ENCODE measurements around the gene MYH7B. TPM values are rescaled to one million over a fixed set of nuclear protein-coding genes. Genes with fewer than 3 reads are reported as not detected.

Gene MYH7B
- total RNA-seq, 2 experiments from 2014 or later = 0.70 to 0.79 TPM

- DNase-seq (ENCODE audit: low spot score) = no peak
- Histone ChIP-seq H3K27ac (ENCODE audit: low read depth, low read length, poor library complexity, severe bottlenecking) (no peak overlapping the region), H3K4me2 (ENCODE audit: low read length) (no peak overlapping the region), H3K4me3 (ENCODE audit: low read depth, low read length, poor library complexity, severe bottlenecking) (no peak overlapping the region), H3K4me1 (ENCODE audit: insufficient read depth, low read length, poor library complexity, severe bottlenecking) (peaks cover 15% of the 10 kb centered on the region), H4K20me1 (ENCODE audit: insufficient read depth, low read length) (no peaks in the 10 kb centered on the region), H3K9me3 (ENCODE audit: low read length) (no peaks in the 10 kb centered on the region), H3K36me3 (ENCODE audit: insufficient read depth, low read length) (peaks cover 46% of the 10 kb centered on the region), H2AFZ (ENCODE audit: low read length) (no peak overlapping the region), H3K79me2 (ENCODE audit: insufficient read depth, low read depth, low read length) (no peaks in the 10 kb centered on the region), H3K9me2 (ENCODE audit: insufficient read depth, low read length) (no peaks in the 10 kb centered on the region)
- intact Hi-C loops (cut with micrococcal nuclease; ENCODE audit: unreplicated experiment) = no loop called here
- CTCF ChIA-PET (ENCODE audit: unreplicated experiment) = no interaction called here
- POLR2A ChIA-PET = no interaction called here
- no peak for TF ChIP-seq EZH2phosphoT487 (IDR thresholded peaks at IDR 0.05; ENCODE audit: borderline replicate concordance, low read depth, low read length)
- TF ChIP-seq CTCF (conservative IDR thresholded peaks at IDR 0.05; ENCODE audit: low read length) = no peak
- BruUV-seq (replicated peaks) = no TSS peak
Observed at GRCh38 chr20:34925981-34926380, 29.7 kb upstream of the MYH7B start.

GRCh38 chr20:34926581-34926980 is 29.1 kb upstream of the MYH7B start:
- CTCF ChIA-PET (ENCODE audit: unreplicated experiment) = interaction anchor here (0.6 kb wide), 1 partner anchor 22 kb away, joined by 3 read pairs; no protein-coding TSS in a partner anchor
- Histone ChIP-seq H3K36me3 (ENCODE audit: insufficient read depth, low read length) (peaks cover 52% of the 10 kb centered on the region), H3K27ac (ENCODE audit: low read depth, low read length, poor library complexity, severe bottlenecking) (no peak overlapping the region), H3K9me2 (ENCODE audit: insufficient read depth, low read length) (no peaks in the 10 kb centered on the region), H3K4me2 (ENCODE audit: low read length) (no peak overlapping the region), H4K20me1 (ENCODE audit: insufficient read depth, low read length) (no peaks in the 10 kb centered on the region), H3K4me1 (ENCODE audit: insufficient read depth, low read length, poor library complexity, severe bottlenecking) (peaks cover 15% of the 10 kb centered on the region), H3K9me3 (ENCODE audit: low read length) (no peaks in the 10 kb centered on the region), H3K79me2 (ENCODE audit: insufficient read depth, low read depth, low read length) (no peaks in the 10 kb centered on the region), H2AFZ (ENCODE audit: low read length) (no peak overlapping the region), H3K4me3 (ENCODE audit: low read depth, low read length, poor library complexity, severe bottlenecking) (no peak overlapping the region)
- no TSS peak for BruUV-seq (replicated peaks)
- POLR2A ChIA-PET = no interaction called here
- no peak for TF ChIP-seq EZH2phosphoT487 (IDR thresholded peaks at IDR 0.05; ENCODE audit: borderline replicate concordance, low read depth, low read length)
- no peak for TF ChIP-seq CTCF (conservative IDR thresholded peaks at IDR 0.05; ENCODE audit: low read length)
- intact Hi-C loops (cut with micrococcal nuclease; ENCODE audit: unreplicated experiment) = no loop called here
- DNase-seq (ENCODE audit: low spot score) = no peak

- CTCF ChIA-PET (ENCODE audit: unreplicated experiment) = no interaction called here
- Histone ChIP-seq H2AFZ (ENCODE audit: low read length) (no peak overlapping the region), H3K4me3 (ENCODE audit: low read depth, low read length, poor library complexity, severe bottlenecking) (no peak overlapping the region), H4K20me1 (ENCODE audit: insufficient read depth, low read length) (no peaks in the 10 kb centered on the region), H3K27ac (ENCODE audit: low read depth, low read length, poor library complexity, severe bottlenecking) (no peak overlapping the region), H3K36me3 (ENCODE audit: insufficient read depth, low read length) (peaks cover 62% of the 10 kb centered on the region), H3K9me3 (ENCODE audit: low read length) (no peaks in the 10 kb centered on the region), H3K79me2 (ENCODE audit: insufficient read depth, low read depth, low read length) (no peaks in the 10 kb centered on the region), H3K4me2 (ENCODE audit: low read length) (no peak overlapping the region), H3K4me1 (ENCODE audit: insufficient read depth, low read length, poor library complexity, severe bottlenecking) (peaks cover 15% of the 10 kb centered on the region), H3K9me2 (ENCODE audit: insufficient read depth, low read length) (no peaks in the 10 kb centered on the region)
- intact Hi-C loops (cut with micrococcal nuclease; ENCODE audit: unreplicated experiment) = no loop called here
- BruUV-seq (replicated peaks) = no TSS peak
- TF ChIP-seq EZH2phosphoT487 (IDR thresholded peaks at IDR 0.05; ENCODE audit: borderline replicate concordance, low read depth, low read length) = no peak
- TF ChIP-seq CTCF (conservative IDR thresholded peaks at IDR 0.05; ENCODE audit: low read length) = no peak
- POLR2A ChIA-PET = no interaction called here
- no peak for DNase-seq (ENCODE audit: low spot score)
Observed at GRCh38 chr20:34927736-34928135, 27.9 kb upstream of the MYH7B start.
